ENCODE data around the gene HIVEP2.

The HIVEP2 gene

DNA sequence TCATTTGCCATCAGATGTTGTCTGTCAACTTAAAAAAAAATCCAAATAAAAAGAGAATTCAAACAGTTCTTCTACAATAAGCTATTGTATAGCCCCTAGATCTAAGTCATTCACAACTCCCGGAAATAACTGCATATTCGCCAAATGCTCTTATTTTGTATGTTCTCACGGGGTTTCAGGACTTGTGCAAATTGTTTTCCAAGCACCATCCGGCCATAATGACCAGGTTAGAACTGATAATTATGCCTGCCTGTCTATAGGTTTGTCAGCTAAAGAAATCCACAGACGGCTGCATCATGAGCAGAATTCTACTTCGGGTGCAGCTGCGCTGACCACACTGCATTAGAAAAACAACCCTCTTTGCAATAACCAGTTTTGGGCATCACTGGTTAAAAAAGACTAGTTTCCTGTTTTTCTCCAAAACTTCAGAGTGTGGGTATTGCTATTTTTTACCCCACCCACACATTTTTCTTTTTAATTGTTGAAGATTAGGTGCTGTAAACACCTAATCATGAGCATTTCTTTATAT is 87.7 kb downstream of the HIVEP2 start:
- DNase-seq, result no peak

DNA sequence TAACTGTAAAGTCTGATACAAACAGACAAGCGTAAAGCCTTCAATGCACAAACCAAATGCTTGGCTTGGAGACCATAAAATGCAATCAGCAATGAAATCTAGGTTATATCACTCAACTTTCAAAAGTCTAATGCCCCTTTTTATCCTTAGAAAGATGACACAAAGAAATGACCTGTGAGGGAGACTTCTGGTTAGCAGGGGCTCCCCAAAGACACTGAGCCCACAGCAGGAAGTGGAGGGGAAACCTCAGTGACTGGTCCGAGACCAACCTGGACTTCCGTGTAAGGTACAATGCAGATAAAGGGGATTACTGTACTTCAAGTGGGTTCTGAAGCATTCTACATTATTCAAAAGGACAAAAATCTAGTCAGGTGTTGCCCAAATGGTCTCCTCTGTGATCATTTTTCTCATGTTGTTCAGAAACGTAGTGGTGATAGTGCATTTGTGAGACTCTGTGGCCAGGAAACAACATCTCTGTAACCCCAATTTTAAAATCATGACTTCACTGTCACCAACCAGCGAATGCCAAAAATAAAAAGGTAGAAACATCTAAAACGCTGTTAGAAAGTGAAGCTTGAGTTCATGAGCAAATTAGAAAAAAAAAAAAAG is 88.2 kb downstream of the HIVEP2 start:
- DNase-seq, result no peak

DNA sequence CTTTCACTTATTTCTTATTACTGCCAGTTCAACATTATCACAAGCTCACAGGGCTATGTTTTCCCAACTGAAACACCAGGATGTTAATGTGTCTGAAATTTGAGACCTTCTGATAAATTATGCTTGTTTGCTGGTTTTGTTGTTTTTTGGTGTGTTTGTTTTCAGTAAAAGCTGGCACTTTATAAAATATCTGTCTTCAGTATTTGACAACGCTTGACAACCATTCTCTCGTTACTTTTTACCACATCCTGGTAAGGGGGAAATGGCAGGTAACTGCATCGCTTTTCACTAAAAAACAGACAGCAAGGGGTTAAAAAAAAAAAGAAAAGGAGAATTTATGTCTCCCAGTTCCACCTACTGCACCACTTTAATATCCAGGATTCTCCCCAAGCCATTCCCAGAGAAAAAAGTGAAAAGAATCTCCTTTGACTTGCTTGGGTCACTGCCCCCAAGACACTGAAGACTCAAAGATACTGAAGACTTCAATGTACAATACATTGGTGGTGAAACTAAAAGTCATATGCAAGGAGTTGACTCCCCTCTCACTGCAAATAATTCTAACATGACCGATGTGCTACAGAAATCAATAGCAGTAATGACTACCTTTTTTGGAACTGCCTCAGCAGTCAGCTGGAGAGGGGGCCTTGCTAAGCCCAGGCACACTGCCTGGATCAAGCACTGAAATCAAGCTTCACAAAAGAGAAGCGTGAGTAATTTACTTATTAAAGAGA is 88.9 kb downstream of the HIVEP2 start:
- DNase-seq, result no peak

DNA sequence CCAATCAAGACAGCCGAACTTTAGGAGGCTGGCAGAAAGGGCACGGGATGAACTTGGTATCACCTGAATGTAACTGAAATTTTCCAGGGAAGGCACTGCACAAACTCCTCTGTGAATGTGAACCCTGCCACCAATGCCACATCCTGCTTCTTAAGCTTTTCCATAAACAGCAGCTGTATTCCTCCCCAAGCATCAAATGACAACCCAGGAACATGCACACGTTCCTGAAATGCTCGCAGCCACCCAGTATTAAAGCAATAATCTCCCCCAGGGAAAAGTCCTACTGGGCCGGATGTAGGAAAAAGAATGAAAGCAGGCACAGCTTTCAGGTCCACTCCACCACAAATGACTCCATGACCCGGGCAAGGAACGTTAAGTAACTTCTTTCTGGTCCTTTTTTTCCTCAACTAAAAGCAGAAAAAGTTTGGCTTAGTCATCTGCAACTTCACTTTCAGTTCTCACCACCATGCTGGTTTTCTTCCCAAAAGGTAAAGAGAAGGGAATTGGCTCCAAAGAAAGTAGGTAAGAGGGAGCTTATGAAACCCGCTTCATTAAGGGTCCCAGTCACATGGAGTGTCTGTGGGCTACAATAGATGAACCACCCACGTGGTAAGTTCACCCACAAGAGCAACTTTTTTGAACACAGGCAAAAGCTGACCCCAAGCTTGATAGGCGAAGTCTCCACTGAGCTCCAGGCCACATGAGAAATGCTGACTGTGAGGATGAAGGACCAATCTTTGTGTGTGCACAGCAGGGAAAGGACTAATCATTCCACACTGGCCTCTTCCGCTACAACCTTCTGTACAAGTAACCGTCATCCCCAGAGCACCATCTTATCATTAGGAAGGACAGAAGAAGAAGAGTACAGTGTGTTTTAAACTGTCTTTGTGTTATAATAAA is 90.1 kb downstream of the HIVEP2 start:
- DNase-seq, result no peak

DNA sequence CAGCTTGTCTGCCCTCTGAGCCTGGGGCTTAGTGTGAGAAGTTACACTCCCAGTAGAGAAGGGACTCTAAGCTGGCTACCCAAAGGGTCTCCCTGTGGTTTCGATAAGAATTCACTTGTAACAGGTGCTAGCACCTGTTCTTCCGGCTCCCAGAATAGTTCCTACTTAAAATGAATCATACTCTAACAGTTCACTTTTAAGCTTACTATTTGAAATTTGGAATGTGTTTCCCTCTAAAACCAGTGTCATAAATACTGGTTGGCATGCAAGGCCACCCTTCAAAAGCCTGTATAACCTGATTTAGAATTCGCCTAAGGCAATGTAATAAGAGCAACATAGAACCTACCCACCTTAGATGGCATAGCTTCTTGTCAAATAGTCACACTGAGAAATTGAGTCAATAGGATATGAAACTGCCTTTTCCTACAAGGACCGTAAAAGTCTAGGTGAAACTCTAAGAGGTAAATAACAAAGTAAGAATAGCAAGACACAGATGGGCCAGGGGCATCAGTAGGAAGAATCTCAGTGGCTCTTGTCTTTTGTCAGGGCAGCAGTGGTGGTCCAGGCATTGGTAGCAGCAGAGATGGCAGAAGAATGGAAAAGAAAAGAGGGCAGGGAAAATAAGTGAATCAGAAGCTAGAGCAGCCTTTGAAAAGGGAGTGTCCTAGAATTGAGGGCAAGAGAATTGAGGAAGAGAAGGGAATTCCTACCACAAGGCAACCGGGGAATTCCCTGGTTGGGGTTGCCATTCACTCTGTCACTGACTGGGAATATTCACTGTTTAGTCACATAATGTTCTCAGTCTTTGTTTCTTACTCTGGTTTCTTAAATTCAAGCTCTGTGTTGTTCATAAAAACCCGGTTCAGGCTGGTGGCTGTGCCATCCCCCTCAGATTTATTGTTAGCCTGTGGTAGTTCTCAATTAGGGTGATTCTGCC is 91.5 kb downstream of the HIVEP2 start:
- DNase-seq, result peak; percentile 53

DNA sequence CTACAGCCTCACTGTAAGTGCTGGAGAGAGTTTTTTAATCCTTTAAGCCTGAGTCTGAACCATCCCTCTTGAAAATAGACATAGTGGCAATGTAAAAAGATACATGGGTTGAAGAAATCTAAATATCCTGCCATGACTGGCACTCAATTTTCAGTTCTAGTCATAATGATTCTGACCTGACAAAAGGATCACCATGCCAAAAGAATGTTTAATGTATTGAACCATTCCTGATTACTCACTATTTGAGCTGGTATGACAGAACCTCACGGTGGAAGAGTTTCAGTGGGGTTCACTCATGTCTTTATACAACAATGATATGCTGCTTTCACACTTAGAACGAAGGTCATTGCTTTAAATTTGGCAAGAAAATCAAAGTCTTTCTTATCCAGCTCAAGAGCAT is 93.4 kb downstream of the HIVEP2 start:
- peak; percentile 62 for DNase-seq

DNA sequence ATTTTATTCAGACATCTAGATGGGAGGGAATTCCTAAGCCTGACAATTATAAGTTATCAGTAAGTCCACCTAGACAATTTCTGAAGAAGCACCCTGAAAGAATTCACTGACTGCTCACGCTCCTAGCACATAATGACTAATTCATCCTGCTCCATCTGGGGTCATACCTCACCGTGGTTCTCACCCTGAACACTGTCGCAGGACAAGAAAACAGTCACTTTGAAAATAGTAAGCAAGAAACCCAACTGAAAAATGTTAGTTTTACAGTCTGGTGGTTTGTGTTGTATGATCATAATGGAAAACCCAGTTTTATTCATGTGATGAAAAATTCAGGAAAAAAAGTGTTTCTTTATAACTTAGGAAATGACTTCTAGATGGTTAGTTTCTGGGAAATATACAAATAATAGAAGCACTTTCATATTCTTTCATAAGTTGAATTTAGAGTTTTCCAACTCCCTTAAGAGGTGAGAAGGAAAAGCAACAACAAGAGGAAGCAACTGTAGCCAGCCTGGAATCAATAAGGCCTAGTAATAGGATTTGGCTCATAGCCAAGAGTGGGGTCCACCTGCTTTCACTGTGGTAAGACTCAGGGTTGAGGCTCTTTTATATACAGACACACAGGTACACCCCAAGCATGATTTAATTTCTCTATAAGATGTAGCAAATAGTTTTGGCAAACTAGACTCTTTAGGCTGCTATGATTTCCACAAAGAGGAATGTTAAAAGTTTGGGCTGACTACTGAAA is 94.1 kb downstream of the HIVEP2 start:
- DNase-seq, result peak; percentile 82

DNA sequence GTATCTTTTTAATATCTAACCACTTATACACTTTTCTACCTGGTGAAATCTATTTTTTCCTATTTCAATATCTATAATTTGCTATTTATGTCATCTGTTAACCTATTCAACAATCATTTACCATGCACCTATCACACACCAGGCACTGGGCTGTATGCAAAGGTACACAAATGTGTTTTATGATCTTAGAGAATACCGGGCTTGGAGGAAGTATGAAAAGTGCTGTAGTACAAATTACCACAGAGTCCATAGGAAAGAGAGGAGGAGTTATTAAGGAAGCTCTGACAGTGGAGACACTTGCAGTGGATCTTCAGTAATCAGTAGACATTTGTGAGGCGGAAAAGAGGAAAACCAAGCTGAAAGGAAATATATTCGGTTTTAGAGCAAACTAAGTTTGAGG is 96.0 kb downstream of the HIVEP2 start:
- no peak for DNase-seq

DNA sequence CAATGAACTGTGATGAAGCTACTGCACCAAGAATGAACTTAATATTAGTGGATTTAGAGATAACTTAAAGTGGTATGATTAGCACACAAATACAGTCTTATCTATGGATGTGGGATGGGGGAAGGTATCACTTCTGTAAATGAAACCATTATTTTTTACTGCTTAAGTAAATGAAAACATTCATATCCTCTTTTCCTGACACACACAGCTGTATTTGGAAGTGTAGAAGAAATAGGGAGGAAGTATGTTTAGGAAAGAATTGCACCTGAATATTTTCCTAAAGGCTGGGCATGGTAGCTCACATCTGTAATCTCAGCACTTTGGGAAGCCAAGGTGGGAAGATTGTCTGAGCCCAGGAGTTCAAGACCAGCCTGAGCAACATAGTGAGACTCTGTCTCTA is 96.8 kb downstream of the HIVEP2 start:
- no peak for DNase-seq

DNA sequence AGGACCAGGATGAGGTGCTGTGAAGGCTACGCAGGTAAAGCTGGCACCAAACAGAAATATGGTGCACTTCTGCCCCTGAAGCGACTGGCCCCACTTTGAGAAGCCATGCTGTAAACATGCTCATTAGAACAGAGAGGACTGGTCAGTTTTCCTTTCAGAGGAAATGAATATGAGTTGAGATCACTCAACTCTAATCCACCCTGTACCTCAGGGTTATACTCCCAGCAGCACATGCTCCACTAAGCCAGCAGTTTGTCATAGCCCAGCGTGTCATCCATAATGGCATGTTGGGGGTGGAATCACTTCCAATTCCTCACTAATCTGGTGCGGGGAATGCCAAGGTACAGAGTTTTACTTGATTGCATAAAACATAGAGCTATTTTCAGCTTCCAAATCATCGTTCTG is 98.1 kb downstream of the HIVEP2 start:
- DNase-seq, result peak; percentile 96

DNA sequence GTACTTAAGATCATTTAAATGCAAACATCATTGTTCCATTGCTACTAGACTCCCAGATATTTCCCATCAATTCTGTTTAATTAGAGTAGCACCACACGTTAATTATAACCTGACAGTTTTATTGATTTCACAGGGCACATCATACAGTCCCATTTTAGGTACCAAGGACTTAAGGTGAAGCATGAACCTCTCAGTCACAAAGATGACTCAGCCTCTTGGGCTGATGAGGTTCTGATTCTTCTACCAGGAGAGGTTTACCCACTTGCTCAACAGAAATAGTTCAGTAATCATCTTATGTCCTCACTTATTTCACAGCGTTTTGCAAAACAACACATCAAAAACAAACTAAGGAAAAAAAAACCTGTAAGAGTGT is 98.5 kb downstream of the HIVEP2 start:
- peak; percentile 60 for DNase-seq

DNA sequence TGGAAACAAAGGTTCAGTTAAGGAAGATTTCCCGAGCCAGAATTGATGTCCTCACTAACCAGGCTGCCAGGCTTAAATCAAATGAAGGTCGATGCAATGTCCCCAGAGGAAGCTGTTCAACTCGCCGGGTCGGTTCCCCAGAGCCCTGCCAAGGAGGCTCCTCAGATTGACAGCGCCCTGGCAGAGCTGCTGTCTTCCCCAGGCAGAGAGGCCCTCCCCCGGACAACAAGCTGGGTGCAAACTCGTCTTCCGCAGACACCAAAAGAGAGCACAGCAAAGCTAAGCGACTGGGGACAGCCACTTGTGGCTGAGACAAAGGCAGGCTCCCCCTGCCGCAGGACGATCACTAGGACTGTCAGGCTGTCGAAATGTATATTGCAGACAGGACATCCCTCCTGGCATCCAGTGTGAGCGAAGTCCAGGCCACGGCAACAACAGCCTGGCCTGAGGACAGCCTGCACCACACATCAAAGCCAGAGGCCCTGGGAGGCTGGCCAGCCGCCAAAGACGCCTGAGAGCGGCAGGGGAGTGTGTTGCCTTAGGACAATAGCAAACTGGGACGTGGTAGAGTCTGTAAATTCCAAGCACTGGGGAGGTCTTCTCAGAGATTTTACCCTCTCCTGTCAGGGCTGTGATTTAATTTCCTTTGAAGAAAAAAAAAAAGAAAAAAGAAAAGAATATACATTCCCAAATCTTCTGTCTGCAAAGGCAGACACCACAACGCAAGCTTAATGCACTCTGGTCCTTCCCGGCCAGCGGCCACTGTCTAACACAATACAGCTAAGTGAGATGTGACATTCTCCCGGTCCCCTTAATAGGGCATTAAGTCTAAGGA is 99.1 kb downstream of the HIVEP2 start:
- peak; percentile 96 for DNase-seq

DNA sequence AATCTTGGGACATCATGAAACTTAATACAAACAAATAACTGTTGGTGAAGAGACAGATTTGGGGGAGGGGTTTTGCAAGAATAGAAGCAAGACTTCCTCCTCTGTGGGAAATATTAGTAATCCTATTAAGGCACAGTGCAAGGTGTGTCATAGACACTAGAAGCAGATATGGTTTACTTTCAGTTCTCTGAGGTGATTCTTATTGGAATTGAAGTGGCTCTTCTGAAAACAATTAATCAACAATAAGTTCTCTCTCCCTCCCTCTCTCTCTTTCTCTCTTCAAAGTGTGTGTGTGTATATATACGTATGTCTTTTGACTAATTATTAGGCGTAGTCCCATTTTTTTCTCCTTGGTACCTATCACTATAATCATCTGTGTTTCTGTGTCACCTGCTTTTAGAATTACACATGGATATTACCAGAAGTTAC is 99.8 kb downstream of the HIVEP2 start:
- peak; percentile 15 for DNase-seq

DNA sequence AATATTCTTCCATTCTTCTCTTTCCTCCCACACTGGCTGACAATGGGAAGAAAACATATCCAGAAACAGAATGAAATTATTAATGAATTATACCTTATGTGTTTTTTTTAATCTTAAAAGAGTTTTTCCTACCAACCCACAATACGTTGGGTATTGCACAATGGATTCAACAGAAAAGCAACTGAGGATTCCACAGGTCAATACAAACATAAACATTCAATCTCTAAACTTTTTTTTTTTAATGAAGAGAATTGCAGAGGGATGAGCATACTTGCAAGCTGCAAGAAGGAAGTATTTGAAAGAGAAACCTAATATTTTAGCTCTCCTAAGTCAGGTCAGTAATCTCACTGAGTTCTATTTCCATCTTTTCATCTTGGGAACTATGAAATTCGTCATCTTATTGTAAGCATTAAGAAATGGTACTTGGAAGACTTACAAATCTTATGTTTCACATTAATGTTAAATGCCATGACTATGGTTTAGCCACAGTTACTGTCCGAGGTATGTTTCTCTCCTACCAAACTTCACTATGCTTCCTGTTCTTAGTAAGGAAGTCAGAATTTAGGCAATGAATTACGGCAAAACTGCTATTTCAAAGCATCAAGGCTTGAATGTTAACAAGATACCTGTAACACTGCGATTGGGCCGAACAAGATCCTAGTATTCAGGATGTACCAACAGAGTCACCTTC is 100.8 kb downstream of the HIVEP2 start:
- peak; percentile 52 for DNase-seq

DNA sequence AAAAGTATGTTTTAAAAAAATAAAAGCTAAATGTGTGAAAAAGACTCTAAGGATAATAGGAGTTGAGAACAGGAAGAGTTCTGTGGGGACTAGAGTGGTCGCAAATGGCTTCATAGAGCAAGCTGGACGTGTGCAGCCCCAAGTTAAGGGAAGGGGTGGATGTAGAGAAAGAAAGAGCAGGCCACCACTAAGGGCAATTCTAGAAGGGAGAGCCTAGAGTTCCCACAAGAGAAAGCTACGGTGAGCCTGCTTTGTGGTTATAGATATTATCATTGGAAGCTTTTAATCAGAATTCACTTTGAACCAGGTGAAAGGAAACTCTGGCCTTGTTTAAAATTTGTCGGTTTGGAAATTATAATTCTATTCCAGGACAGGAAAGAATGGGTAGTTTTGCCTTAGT is 101.6 kb downstream of the HIVEP2 start:
- DNase-seq, result no peak

DNA sequence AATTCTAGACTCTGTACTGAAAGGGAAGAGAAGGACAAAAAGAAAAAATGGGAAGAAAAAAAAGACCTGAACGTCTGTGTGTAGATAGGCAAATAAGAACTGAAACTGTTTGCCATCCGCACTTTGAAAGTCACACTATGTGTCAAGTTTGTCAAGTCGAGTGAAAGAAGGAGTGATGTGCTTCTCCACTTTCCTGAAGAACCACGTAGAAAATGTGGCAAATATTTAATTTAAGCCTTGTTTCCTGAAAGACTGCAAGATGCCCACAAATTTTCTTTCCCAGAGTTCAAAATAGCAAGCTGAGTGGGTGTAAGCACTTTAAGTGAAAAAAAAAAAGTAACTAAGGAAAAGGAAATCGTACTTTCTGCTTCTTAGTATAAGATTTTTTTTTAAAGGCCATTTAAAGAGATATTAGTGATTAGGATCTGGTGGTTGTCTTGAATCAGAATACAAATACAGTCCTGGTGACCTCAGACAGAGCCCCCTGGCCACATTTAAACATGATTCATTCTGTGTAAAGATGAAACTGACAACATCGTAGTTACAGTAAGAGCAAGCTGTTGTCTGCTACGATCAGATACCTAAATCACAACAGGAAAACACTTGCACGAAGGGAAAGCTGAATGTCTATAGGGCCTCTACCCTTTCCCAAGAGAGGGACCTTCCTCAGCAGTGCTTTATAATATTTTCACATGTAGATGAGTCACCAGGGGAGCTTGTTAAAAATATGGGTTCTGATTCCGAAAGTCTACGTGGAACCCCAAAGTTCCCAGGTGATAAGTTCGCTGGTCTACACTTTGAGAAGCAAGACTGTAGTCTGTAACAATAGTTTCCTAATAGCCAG is 102.3 kb downstream of the HIVEP2 start:
- peak; percentile 78 for DNase-seq

DNA sequence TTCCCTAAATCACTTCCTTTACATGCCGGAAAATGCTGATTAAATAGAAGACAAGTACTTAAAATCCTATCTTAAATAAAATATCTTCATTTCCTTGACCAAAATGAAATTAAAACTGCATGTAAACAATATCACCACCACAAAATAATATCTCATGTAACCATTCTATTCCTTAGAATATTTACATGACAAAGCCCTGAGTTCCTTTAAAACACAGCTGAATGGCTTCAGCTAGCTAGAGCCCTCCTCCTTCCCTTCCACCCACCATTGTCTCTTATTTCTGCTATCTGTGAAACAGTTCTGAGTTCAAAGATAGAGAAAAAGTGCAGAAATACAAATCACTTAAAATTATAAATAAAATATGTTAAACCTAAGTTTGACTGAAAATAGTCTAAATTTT is 103.1 kb downstream of the HIVEP2 start:
- no peak for DNase-seq

DNA sequence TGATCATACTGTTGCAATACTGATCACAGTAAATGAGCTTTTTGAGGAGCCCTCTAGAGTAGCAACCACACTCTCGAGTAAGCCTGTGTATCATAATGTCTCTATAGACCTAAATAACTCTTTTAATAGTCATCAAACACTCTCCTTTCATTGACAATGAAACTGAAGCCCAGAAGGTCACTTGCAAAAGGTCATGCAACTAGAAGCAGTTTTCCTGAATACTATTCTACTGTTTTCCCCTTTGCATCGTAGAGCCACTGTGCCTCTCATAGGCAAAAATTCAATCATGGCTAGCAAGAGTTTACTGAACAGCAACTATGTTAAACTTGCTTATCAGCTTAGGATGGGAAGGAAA is 105.3 kb downstream of the HIVEP2 start:
- peak; percentile 30 for DNase-seq

Data from EL (cell line).